Mesenchymal stem cell (in vitro differentiated cells and primary cell): Measurements from ENCODE around the gene RAB6D.
"Not testable (repeated sequence)": the region's sequence is repeated elsewhere in the genome, so short reads cannot be mapped to it uniquely, and the experiment has no call there.

ENCODE experiments used
- DNase-seq: peaks from one replicate; pipeline ENCODE4 v3.0.0-alpha.2; 2013
- H2AFZ ChIP-seq: one replicate; pipeline ENCODE4 v1.6.1; 2013; ENCODE audit warnings: low read depth, mild to moderate bottlenecking, control low read depth, inconsistent platforms, low read length, moderate library complexity
- H2AK5ac ChIP-seq: 2 replicates; pipeline ENCODE4 v1.6.1; 2013; ENCODE audit warnings: low read length, moderate library complexity, mild to moderate bottlenecking, inconsistent platforms; ENCODE audit not compliant: severe bottlenecking
- H2BK120ac ChIP-seq: one replicate; pipeline ENCODE4 v1.6.1; 2013; ENCODE audit warnings: low read depth, mild to moderate bottlenecking, inconsistent platforms, low read length, moderate library complexity
- H2BK12ac ChIP-seq, 2 experiments: one replicate each; pipeline ENCODE4 v1.6.1; 2013; ENCODE audit warnings: inconsistent platforms in 2 of 2, low read length in 2 of 2, mild to moderate bottlenecking in 2 of 2, moderate library complexity in 2 of 2, control low read depth in 1 of 2
- H2BK15ac ChIP-seq: one replicate; pipeline ENCODE4 v1.6.1; 2013; ENCODE audit warnings: mild to moderate bottlenecking, low read depth, inconsistent platforms; ENCODE audit not compliant: poor library complexity, severe bottlenecking
- H2BK5ac ChIP-seq: 2 replicates; pipeline ENCODE4 v1.6.1; 2013; ENCODE audit warnings: low read depth, mild to moderate bottlenecking, low read length, control low read depth, inconsistent platforms; ENCODE audit not compliant: poor library complexity, severe bottlenecking
- H3K14ac ChIP-seq, 2 experiments: one replicate each; pipeline ENCODE4 v1.6.1; 2013; ENCODE audit warnings: inconsistent platforms in 2 of 2, low read length in 2 of 2, control low read depth in 1 of 2, mild to moderate bottlenecking in 1 of 2, moderate library complexity in 1 of 2
- H3K18ac ChIP-seq, 2 experiments: one replicate each; pipeline ENCODE4 v1.6.1; 2013; ENCODE audit warnings: inconsistent platforms in 2 of 2, low read length in 2 of 2, control low read depth in 1 of 2, low read depth in 1 of 2, mild to moderate bottlenecking in 1 of 2
- H3K23ac ChIP-seq, 2 experiments: one replicate each; pipeline ENCODE4 v1.6.1; 2013; ENCODE audit warnings: inconsistent platforms in 2 of 2, low read length in 2 of 2, mild to moderate bottlenecking in 2 of 2, moderate library complexity in 2 of 2, control low read depth in 1 of 2
- H3K27ac ChIP-seq: 2 replicates; pipeline ENCODE4 v1.5.1; 2013; ENCODE audit warnings: mild to moderate bottlenecking, moderate library complexity, low read length, control low read depth, inconsistent platforms; ENCODE audit not compliant: poor library complexity, severe bottlenecking
- H3K27me3 ChIP-seq, 2 experiments: 2 replicates each; pipeline versions ENCODE4 v1.6.1 to v1.7.0; 2013; ENCODE audit warnings: low read length in 2 of 2, mild to moderate bottlenecking in 2 of 2, moderate library complexity in 2 of 2, control low read depth in 1 of 2, inconsistent platforms in 1 of 2; ENCODE audit not compliant: control insufficient read depth in 1 of 2, insufficient read depth in 1 of 2
- H3K36me3 ChIP-seq, 2 experiments: 2 replicates each; pipeline versions ENCODE4 v1.6.1 to v1.7.0; 2013; ENCODE audit warnings: low read length in 2 of 2, control low read depth in 1 of 2, inconsistent platforms in 1 of 2, low read depth in 1 of 2, mild to moderate bottlenecking in 1 of 2; ENCODE audit not compliant: insufficient read depth in 2 of 2, control insufficient read depth in 1 of 2
- H3K4ac ChIP-seq, 2 experiments: one replicate each; pipeline ENCODE4 v1.6.1; 2013; ENCODE audit warnings: inconsistent platforms in 2 of 2, low read length in 2 of 2, mild to moderate bottlenecking in 2 of 2, moderate library complexity in 2 of 2, control low read depth in 1 of 2, low read depth in 1 of 2
- H3K4me1 ChIP-seq: 2 replicates; pipeline ENCODE4 v1.6.1; 2013; ENCODE audit warnings: low read depth, low read length, control low read depth; ENCODE audit not compliant: control insufficient read depth, insufficient read depth
- H3K4me2 ChIP-seq: 2 replicates; pipeline ENCODE4 v1.6.1; 2013; ENCODE audit warnings: low read length, mild to moderate bottlenecking, inconsistent platforms; ENCODE audit not compliant: poor library complexity, severe bottlenecking
- H3K4me3 ChIP-seq, 2 experiments: 2 replicates each; pipeline versions ENCODE4 v1.5.1 to v1.7.0; 2013; ENCODE audit warnings: low read length in 2 of 2, mild to moderate bottlenecking in 2 of 2, control low read depth in 1 of 2, low read depth in 1 of 2; ENCODE audit not compliant: insufficient read depth in 1 of 2
- H3K79me1 ChIP-seq: replicated peaks from 2 replicates; pipeline ENCODE4 v1.6.1; 2013; ENCODE audit warnings: mild to moderate bottlenecking, control low read depth, low read length, inconsistent platforms; ENCODE audit not compliant: poor library complexity, severe bottlenecking
- H3K9ac ChIP-seq: 2 replicates; pipeline ENCODE4 v1.7.0; 2013; ENCODE audit warnings: mild to moderate bottlenecking, low read length, moderate library complexity
- H3K9me3 ChIP-seq: 2 replicates; pipeline ENCODE4 v1.7.0; 2013; ENCODE audit warnings: mild to moderate bottlenecking, low read length; ENCODE audit not compliant: control insufficient read depth
- H4K8ac ChIP-seq: one replicate; pipeline ENCODE4 v1.6.1; 2013; ENCODE audit warnings: inconsistent platforms, mild to moderate bottlenecking, low read length, moderate library complexity
- H4K91ac ChIP-seq: one replicate; pipeline ENCODE4 v1.6.1; 2013; ENCODE audit warnings: mild to moderate bottlenecking, low read length, inconsistent platforms
- WGBS: methylation state at CpG from one replicate; pipeline ENCODE4 v1.1.7; 2013; ENCODE audit warnings: mixed read lengths; 5-methylcytosine and 5-hydroxymethylcytosine counted together

Gene RAB6D

DNA sequence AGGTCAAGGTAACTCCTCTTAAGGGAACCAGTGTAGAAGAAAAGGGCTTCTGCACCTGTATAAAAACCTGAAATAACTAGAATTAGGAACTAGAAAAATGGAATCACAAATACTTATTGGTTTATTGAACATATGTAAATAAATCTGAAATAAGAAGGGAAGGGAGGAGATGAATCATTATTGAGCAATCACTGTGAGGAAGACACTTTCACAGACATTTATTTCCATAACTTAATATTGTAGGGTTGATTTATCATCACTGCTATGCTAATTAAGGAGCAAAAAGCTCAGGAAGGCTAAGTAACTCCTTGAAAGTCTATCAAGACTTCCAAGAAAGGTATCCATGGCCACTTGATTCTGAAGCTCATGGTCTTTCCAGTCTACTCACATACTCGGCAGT, 24.7 kb downstream of the RAB6D start:
- not testable (repeated sequence) for H4K91ac ChIP-seq, H3K9ac ChIP-seq, H3K27ac ChIP-seq, H3K4me1 ChIP-seq, H2BK12ac ChIP-seq, H3K23ac ChIP-seq, H3K4me3 ChIP-seq, H3K4ac ChIP-seq, H3K27me3 ChIP-seq, H3K9me3 ChIP-seq, H3K4me2 ChIP-seq, H2BK15ac ChIP-seq, H2AK5ac ChIP-seq, H2BK5ac ChIP-seq, DNase-seq, H2AFZ ChIP-seq, H4K8ac ChIP-seq, H3K36me3 ChIP-seq, H2BK120ac ChIP-seq, H3K79me1 ChIP-seq, H3K18ac ChIP-seq, H3K14ac ChIP-seq
- WGBS, result no CpG with 5 or more reads among the region's 1 CpG

DNA sequence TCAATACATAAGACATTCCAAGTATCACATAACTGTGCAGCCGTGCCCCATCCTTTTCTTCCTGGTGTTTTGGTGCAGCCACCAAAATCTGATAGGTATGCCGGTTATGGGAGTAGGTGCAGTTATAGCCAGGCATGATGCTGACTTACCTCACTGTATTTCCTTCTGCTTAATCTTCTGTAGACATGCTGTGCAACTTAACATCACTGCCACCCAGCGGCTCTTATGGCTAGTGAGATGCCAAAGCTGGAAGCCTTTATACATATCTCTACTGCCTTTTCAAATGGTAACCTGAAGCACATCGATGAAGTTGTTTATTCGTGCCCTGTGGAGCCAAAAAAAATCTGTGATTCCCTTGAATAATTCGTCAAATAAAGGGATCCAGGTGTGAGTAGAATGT, 28.6 kb downstream of the RAB6D start:
- WGBS, result 55% methylated on average over 6 of the region's 6 CpGs
- not testable (repeated sequence) for H4K91ac ChIP-seq, H3K23ac ChIP-seq, H2BK12ac ChIP-seq, H3K9ac ChIP-seq, H2BK5ac ChIP-seq, H3K18ac ChIP-seq, H3K4me1 ChIP-seq, DNase-seq, H3K27ac ChIP-seq, H3K79me1 ChIP-seq, H3K14ac ChIP-seq, H3K9me3 ChIP-seq, H3K36me3 ChIP-seq, H3K4ac ChIP-seq, H2BK15ac ChIP-seq, H3K4me2 ChIP-seq, H2BK120ac ChIP-seq, H3K4me3 ChIP-seq, H4K8ac ChIP-seq, H2AK5ac ChIP-seq, H2AFZ ChIP-seq
- peaks cover 0 to 13% of the 10 kb centered on the region in 2 experiments for H3K27me3 ChIP-seq

DNA sequence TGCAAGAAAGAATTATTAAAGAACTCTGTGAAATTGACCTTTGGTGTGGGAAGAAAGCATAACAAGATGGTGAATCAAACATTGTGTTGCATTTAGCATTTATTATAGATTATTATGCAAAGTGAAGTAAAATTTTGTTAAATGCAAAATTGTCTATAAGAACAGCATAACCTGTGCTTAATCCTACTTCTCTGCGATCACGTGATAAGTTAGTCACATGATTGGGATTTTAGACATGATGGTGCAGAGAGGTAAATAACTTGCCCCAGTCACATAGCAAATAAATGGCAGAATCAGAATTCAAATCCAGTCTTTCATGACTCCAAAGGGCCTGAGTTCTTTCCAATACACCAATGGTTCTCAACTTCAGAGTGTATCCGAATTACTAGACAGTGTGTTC, 31.3 kb downstream of the RAB6D start:
- H2BK12ac ChIP-seq, H2BK15ac ChIP-seq, H2AFZ ChIP-seq, H3K4ac ChIP-seq, H4K91ac ChIP-seq, H3K9me3 ChIP-seq, H3K14ac ChIP-seq, H3K4me1 ChIP-seq, H3K27ac ChIP-seq, H3K4me3 ChIP-seq, H2BK120ac ChIP-seq, H3K9ac ChIP-seq, H3K36me3 ChIP-seq, H3K79me1 ChIP-seq, H3K4me2 ChIP-seq, H2BK5ac ChIP-seq, H3K23ac ChIP-seq, H2AK5ac ChIP-seq, H3K18ac ChIP-seq, DNase-seq, H4K8ac ChIP-seq: not testable (repeated sequence)
- WGBS, result 88% methylated on average over 3 of the region's 3 CpGs
- peaks cover 0 to 15% of the 10 kb centered on the region in 2 experiments for H3K27me3 ChIP-seq

DNA sequence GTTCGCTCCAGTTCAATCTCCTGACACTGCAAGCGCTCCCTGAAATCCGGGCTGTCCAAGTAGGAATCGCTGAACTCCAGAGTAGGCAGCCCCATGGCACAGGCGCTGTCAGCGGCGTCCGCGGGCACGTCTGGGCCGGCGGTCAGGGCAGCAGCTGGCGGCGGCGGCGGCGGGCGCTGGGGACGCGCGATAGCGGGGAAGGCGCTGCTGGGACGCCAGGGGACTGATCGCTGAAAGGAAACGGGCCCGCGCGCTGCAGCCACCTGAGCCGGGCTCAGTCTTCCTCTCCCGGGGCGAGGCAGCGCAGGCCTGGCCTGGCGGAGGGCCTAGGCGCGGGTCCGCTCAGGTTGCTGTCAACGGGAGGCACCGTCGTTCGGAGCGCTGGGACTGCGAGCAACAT, 33.0 kb downstream of the RAB6D start:
- H2BK120ac ChIP-seq, H4K8ac ChIP-seq, H3K36me3 ChIP-seq, H3K23ac ChIP-seq, H3K4ac ChIP-seq, H3K4me1 ChIP-seq, H3K79me1 ChIP-seq, H2AFZ ChIP-seq, H3K4me3 ChIP-seq, H3K9ac ChIP-seq, H3K27ac ChIP-seq, H3K14ac ChIP-seq, H2AK5ac ChIP-seq, H3K9me3 ChIP-seq, H4K91ac ChIP-seq, H3K4me2 ChIP-seq, H2BK15ac ChIP-seq, H2BK12ac ChIP-seq, H2BK5ac ChIP-seq, H3K18ac ChIP-seq, DNase-seq: not testable (repeated sequence)
- no CpG with 5 or more reads among the region's 43 CpGs for WGBS
- peaks cover 0 to 12% of the 10 kb centered on the region in 2 experiments for H3K27me3 ChIP-seq
